HT1080 (cell line): ENCODE results near the gene CLBA1. TPM values are rescaled to one million over a fixed set of nuclear protein-coding genes. Genes with fewer than 3 reads are reported as not detected.

Experiments used
- DNase-seq: peaks from one replicate; pipeline ENCODE4 v3.0.0-alpha.2; 2015; ENCODE audit warnings: low read depth
- total RNA-seq: library from RNA; depleted of rRNA; stranded (reverse); fragments of >200 nt; shearing (Covaris generic); gene quantifications from 2 replicates; pipeline ENCODE4 v1.2.3, GENCODE V29; 2014

The CLBA1 gene
- total RNA-seq, 1 experiment from 2014 or later, result 5.4 TPM

DNA sequence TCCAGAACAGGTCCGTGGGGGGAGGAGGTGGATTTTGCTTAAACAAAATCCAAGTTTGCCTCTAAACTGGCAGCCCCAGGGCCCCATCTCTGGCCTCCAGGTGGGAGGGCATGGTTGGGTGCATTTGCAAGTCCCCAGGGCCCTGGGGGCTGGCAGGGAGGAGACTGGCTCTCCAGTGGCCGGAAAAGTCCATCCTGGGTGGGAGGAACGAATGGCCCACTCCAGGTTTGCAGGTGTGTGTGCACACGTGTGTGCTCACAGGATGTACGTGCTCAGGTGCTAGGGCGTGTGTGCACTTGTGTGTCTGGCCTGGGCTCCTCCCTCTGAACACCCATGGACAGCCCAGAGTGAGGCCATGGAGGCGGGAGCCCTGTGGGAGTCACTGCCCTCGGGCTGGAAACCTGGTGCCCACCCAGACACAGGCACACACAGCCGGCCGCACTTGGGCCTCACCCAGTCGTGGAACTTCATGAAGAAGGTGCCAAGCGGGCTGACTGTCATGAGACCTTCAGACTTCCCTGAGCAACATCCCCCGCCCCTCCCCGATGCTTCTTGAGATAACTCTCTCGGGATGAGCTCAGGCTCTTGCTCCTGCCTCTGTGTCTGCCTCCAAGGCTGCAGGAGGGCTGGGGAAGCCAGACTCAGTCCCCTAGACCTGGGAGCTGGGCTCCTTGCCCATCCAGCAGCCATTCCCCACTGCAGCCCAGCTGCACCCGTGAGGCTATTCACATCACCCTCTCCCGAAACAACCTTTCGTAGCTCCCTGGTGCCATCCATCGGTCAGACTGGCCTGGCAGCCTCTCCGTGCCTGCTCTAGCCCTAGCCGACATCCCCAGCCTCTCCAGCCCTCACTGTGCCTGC lies 16.8 kb upstream of the CLBA1 start:
- DNase-seq, result no peak

- DNase-seq, result no peak
Observed at GRCh38 chr14:104969741-104970230, 15.8 kb upstream of the CLBA1 start.

- DNase-seq, result peak; percentile 98
Observed at GRCh38 chr14:104970231-104971068, 15.1 kb upstream of the CLBA1 start.

DNA sequence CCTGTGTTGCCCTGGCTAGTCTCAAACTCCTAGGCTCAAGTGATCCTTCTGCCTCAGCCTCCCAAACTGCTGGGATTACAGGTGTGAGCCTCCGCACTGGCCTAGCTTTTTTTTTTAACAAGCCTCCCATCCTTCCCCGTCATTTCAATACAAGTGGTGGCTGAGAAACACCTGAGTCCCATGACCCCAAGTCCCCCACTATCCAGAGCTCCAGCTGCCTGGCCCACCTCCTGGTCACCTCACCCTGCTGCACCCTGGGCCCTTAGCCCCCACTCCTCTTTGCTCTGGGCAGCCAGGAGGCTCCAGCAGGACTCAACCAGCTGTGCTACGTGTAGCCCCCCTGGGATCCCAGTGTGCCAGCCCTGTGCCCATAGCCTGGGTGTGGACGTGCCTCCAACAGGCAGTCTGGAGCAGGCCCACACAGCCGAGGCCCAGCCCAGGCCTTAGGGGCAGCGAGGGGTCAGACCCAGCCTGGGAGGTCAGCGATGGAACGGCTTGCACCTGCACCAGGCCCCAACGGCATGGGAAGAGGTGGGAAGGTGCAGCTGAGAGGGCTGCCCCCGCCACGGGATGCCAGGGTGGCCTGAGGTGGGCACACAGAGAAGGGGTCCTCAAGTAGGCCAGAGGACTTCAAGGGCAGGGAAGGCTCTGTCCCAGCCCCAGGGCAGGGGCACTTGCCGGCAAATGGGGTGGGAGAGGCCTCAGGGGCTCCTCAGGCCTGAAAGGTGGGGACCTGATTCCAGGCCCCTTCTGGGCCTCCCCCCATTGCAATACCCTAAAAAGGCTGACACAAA lies 13.9 kb upstream of the CLBA1 start:
- no peak for DNase-seq

- DNase-seq, result peak; percentile 92
Observed at GRCh38 chr14:104972301-104973134, 13.1 kb upstream of the CLBA1 start.

- no peak for DNase-seq
Observed at GRCh38 chr14:104973135-104973384, 12.5 kb upstream of the CLBA1 start.

DNA sequence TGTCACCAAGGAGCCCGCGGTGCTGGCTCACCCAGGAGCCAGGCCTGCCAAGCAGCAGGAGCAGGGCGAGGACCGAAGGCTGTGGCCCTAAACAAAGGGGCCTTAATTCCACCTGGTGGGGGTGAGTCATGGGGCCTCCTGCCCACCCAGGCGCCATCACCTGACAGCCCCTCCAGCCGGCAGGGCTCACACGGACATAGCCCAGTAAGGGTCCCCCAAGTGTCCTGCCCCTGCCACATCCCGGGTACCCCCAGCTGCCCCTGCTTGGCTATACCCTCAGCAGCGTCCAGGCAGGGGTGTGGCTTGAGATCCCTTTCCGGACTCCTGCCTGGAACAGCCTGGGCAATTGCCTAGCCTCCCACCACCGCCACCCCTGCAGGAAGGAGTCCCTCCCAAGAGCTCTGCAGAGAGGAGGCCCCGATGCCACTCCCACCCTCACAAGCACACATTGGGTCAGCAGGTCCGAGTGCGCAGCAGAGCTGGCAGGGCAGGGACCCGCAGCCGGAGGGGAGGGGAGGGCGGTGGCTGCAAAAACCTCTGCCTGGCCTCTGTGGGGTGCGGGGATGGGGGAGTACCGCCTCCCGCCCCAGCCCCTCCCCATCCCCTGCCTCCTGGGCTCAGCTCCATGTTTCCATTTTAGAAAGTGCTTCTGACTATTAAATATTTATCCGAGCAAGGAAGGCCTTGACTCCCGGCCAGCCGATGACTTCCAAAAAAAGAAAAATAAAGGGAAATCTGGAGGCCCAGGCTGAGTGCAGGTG lies 12.0 kb upstream of the CLBA1 start:
- DNase-seq, result peak; percentile 100

DNA sequence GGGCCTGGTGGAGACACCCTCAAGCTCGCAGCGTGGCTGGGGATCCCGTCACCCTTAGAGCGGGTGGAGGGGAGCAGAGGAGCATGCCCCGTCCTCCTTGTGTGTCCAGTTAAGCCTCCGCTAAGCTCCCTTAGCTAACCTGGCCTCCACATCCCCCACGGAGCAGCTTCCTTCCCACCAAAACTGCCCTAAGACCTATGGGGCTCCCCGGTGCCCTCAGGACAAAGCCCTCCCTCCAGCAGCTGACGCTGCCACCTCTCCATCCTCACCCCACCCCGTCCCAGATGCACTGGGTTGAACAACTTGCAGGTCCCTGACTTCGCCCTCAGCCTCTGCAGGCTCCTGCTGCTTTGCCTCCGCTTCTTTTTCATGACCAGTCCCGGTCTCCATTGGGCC lies 11.4 kb upstream of the CLBA1 start:
- no peak for DNase-seq

GRCh38 chr14:104974665-104975390 lies 10.8 kb upstream of the CLBA1 start:
- no peak for DNase-seq

- no peak for DNase-seq
Observed at GRCh38 chr14:104975481-104976197, 9.9 kb upstream of the CLBA1 start.

DNA sequence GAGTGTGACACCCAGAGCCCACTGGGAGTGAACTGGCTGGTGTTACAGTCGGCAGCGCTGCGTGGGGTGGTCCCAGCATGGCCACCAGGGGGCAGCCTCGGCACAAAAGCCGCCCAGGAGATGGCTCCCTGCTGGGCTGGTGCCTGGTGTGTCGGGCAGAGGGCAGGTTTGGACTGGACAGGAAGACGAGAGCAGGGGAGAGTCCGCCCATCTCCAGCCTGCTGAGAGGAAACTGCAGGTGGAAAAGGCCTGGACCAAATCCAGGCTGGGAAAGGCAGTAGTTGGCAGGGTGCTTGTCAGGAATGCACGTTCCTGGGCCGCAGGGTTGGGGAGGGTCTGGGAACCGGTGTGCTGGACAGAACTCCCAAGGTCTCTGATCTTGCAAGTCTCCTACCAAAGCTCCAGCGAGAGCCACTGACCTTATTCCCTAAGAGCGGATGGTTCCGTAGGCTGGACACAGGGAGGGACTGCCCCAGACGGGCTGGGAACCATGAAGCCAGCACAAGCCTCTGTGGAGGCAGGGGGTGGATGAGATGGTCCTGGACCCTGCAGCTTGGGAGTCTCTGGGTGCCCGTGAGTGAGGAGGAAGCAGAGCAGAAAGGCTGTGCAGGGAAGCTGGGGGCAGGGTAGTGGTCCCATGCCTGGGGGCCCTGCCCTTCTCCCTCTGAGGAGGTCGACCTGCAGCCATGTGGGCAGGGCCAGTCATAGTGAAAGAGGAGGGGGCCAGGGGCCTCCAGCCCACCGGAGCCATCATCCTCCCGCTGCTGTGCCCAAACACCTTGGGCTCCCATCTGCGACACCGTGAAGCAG lies 9.2 kb upstream of the CLBA1 start:
- DNase-seq, result peak; percentile 85

GRCh38 chr14:104977008-104977680 lies 8.4 kb upstream of the CLBA1 start:
- DNase-seq, result no peak

GRCh38 chr14:104977681-104978653 lies 7.6 kb upstream of the CLBA1 start, which contains the start of gene AHNAK2:
Gene AHNAK2, minus strand, starts transcription at chr14:104978374. Its CDS starts 137 bp downstream, at chr14:104978237.
- no peak for DNase-seq

DNA sequence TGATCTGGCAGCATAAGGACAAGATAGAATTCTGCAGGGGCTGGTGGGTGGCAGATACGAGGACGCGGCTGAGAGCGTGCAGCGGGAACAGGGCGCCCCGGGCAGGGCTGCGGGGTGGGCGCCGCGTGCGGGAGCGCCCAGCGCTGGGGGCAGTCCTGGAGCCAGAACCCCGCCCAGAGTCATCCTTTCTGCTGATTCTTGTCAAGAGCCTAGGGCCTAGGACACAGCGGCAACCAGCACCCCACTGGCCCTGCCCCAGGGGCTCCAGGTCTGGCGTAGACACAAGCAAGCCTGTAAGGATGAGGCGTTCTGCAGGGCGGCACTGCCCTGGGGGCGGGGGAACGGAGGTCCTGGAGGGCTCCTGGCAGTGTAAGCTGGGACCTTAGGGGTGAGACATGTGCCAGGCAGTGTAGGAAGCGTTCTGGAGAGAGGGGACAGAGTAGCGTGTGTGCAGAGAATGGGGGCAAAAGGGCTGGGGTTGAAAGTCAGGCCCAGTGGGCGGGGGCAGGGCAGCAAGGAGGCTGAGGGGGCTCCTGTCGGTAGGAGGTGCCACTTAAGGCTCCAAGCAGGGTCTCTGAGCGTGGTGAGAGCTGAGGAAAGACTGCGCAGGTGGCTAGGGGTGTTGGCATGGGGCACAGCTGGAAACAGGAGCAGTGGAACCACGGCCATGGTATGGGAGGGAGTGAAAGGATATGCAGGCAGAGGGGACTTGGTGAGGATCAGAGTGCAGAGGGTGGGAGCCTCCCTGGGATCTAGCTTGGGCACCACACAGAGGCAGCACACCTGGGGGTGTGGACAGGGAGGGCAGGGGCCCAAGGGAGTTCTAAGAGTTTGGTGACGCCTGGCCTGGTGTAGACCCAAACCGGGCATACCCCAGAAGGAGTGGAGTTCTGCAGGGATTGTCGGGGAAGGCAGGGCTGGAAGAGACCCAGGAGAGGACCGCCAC lies 6.6 kb upstream of the CLBA1 start:
- no peak for DNase-seq
